ENCODE data around the gene MLEC. TPM values are rescaled to one million over a fixed set of nuclear protein-coding genes. Genes with fewer than 3 reads are reported as not detected.

The MLEC gene
- total and polyA plus RNA-seq, 2 of the 13 experiments (the other 11 are each of a cell fraction or from before 2014, with no cell fraction given) = 49.8 to 156 TPM

DNA sequence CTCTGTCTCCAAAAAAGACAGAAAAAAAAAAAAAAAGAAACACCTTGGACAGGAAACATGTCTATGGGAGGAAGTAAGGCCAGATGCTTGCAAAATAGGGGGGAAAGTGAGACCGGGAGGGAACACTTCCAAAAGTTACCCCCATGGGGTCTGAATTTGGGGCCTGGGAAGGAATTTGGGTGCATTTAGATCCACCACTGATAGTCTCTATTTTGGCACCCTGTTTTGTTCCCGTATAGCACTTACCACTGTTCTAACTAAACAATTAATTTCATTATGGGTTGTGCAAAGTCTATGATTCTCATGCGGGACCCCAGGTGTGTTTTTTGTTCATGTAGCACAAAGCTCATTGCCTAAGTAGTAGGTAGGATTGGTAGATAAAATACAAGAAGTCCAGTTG lies 1.4 kb upstream of the MLEC start (continued):
- TF ChIP-seq ZNF280B (CRISPR knock-in tag; IDR thresholded peaks at IDR 0.05; ENCODE audit: borderline replicate concordance) = no peak
- no peak for TF ChIP-seq ZNF121 (CRISPR knock-in tag; IDR thresholded peaks at IDR 0.05)
- no peak for TF ChIP-seq SALL1 (CRISPR knock-in tag; IDR thresholded peaks at IDR 0.05)
- TF ChIP-seq IRF9 (CRISPR knock-in tag; IDR thresholded peaks at IDR 0.05; ENCODE audit: borderline replicate concordance) = no peak
- TF ChIP-seq ZNF605 (CRISPR knock-in tag; IDR thresholded peaks at IDR 0.05) = no peak
- no peak for TF ChIP-seq ZNF614 (CRISPR knock-in tag; IDR thresholded peaks at IDR 0.05; ENCODE audit: borderline replicate concordance)
- no peak for TF ChIP-seq YY1 (IDR thresholded peaks at IDR 0.05; ENCODE audit: insufficient read depth, insufficient replicate concordance, low read depth, low read length)

DNA sequence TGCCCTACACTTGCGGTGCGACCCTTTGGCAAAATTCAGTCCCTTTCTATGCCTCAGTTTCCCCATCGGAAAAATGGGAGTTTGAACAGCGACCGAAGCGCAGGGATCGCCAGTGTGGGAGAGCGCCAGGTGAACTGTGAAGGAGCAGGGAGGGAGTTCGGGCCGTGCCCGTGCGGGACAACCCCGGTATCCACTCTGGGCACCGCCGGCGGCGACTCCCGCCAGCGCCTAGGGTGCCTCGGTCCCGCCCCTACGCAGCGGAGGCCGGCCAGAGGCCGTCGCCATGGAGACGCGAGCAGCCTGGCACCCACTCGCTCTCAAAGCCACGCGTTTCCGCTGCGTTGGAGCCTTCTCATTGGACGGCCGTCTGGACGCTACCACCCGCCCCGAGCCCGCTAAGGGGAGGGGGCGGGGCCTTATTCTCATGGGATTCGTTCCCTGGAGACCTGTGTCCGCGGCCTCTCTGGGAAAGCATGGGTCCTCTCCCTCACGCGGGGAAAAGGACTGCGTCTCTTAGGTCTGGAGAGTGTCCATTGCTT lies 729 bp upstream of the MLEC start:
- DNase-seq (ENCODE audit: low spot score) (peak; percentile 97), FAIRE-seq (peak; percentile 79), ATAC-seq (peak; percentile 90)
- Histone ChIP-seq H3K9me3 (ENCODE audit: low read length) (no peaks in the 10 kb centered on the region), H2AFZ (ENCODE audit: low read length) (peak overlapping the region; percentile 71), H3K27ac (ENCODE audit: extremely low read length, insufficient read depth, low read length) (peak overlapping the region; percentile 94), H3K4me1 (ENCODE audit: insufficient read depth, low read length) (peaks cover 44% of the 10 kb centered on the region), H3K36me3 (replicated peaks in 1 of 2; ENCODE audit: control insufficient read depth in 1 of 2, insufficient read depth in 2 of 2, low read length in 2 of 2) (no peaks in the 10 kb centered on the region), H3K79me2 (ENCODE audit: insufficient read depth, low read length) (peaks cover 42% of the 10 kb centered on the region), H3K4me3 (replicated peaks in 1 of 3; ENCODE audit: insufficient read depth in 1 of 3, low read depth in 2 of 3, low read length in 3 of 3) (peak overlapping the region; percentile 77 to 91 (median 83)), H3K4me2 (ENCODE audit: low read depth, low read length) (peak overlapping the region; percentile 98), H3K27me3 (ENCODE audit: control insufficient read depth in 1 of 2, insufficient read depth in 2 of 2, low read length in 2 of 2) (no peaks in the 10 kb centered on the region), H4K20me1 (ENCODE audit: insufficient read depth, low read length) (peaks cover 22% of the 10 kb centered on the region), H3K9ac (ENCODE audit: insufficient read depth, low read depth, low read length) (peak overlapping the region; percentile 85)
- CTCF ChIA-PET (ENCODE audit: low intra/inter-chr PET ratio, low total read pairs) = no interaction called here
- intact Hi-C loops (cut with micrococcal nuclease; ENCODE audit: unreplicated experiment) = loop anchor here (5.0 kb wide), 2 partner anchors 39 to 1391 kb away; partner anchors contain the start of gene MLXIP
- POLR2A ChIA-PET = interaction anchor here (0.6 to 1.4 kb wide), 6 partner anchors 23 to 294 kb away, joined by 3 to 4 read pairs (median 3); partner anchors contain the start of genes HNF1A and UNC119B
- 3% methylated on average over 13 of the region's 46 CpGs for WGBS (ENCODE audit: low lambda C conversion rate)
- TSS peak; percentile 61 for BruUV-seq (replicated peaks)
- in situ Hi-C loops (cut with HindIII; ENCODE audit: extremely low pct_ligation_motif_present, low pct_unique_long_range_greater_than_20kb) = no loop called here
- no peak for TF ChIP-seq ZNF577 (CRISPR knock-in tag; IDR thresholded peaks at IDR 0.05; ENCODE audit: borderline replicate concordance, low read depth)
- no peak for TF ChIP-seq HNF4G (IDR thresholded peaks at IDR 0.05; ENCODE audit: borderline replicate concordance, low read depth, low read length)
- TF ChIP-seq HNF4G (CRISPR knock-in tag; IDR thresholded peaks at IDR 0.05; ENCODE audit: borderline replicate concordance, low read depth) = no peak
- TF ChIP-seq SRSF1 (optimal IDR thresholded peaks at IDR 0.05; ENCODE audit: low read depth, low read length) = no peak
- no peak for TF ChIP-seq DPF2 (CRISPR knock-in tag; IDR thresholded peaks at IDR 0.05; ENCODE audit: borderline replicate concordance, low read depth)
- no peak for TF ChIP-seq MTF2 (CRISPR knock-in tag; IDR thresholded peaks at IDR 0.05; ENCODE audit: borderline replicate concordance)
- TF ChIP-seq ZNF547 (CRISPR knock-in tag; IDR thresholded peaks at IDR 0.05) = no peak
- TF ChIP-seq, protein P1, sequence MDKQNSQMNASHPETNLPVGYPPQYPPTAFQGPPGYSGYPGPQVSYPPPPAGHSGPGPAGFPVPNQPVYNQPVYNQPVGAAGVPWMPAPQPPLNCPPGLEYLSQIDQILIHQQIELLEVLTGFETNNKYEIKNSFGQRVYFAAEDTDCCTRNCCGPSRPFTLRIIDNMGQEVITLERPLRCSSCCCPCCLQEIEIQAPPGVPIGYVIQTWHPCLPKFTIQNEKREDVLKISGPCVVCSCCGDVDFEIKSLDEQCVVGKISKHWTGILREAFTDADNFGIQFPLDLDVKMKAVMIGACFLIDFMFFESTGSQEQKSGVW (CRISPR knock-in tag; IDR thresholded peaks at IDR 0.05; ENCODE audit: borderline replicate concordance) = no peak
- no peak for TF ChIP-seq ZGPAT (CRISPR knock-in tag; IDR thresholded peaks at IDR 0.05)
- TF ChIP-seq GLI4 (CRISPR knock-in tag; IDR thresholded peaks at IDR 0.05; ENCODE audit: borderline replicate concordance) = no peak
